ENCODE measurements around the gene RBMS1.
"Not testable (repeated sequence)": the region's sequence is repeated elsewhere in the genome, so short reads cannot be mapped to it uniquely, and the experiment has no call there.

The RBMS1 gene

DNA sequence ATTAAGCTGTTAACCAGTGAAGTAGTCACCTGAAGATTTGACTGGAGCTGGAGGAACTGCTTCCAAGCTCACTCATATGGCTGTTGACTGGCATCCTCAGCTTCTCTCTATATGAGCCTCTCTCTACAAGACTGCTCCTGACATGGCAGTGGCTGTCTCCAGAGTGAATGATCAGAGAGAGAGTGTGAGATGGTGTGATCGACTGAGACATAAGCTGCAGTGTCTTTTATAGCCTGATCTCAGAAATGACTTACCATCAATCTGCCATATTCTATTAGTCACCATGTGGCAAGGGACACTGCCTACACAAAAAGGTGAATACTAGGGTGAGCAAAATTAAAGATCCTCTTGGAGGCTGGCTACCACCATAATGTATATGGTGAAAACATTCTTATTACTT, 7.8 kb upstream of the RBMS1 start:
- DNase-seq (ENCODE audit: low read depth): no peak

DNA sequence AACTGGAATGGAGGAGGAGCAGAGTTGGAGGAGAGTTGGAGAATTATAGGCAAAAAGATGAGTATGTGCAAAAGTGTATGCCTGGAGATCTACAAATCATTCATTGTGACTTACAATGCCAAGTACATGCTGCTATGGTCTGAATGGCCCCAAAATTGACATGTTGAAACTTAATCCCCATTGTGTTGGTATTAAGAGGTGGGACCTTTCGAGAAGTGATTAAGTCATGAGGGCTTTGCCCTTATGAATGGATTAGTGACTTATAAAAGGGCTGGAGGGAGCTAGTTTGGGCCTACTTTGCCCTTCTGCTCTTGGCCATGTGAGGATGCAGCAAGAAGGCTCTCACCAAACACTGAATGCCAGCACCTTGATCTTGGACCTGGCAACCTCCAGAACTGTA, 6.3 kb upstream of the RBMS1 start:
- DNase-seq (ENCODE audit: low read depth): no peak

DNA sequence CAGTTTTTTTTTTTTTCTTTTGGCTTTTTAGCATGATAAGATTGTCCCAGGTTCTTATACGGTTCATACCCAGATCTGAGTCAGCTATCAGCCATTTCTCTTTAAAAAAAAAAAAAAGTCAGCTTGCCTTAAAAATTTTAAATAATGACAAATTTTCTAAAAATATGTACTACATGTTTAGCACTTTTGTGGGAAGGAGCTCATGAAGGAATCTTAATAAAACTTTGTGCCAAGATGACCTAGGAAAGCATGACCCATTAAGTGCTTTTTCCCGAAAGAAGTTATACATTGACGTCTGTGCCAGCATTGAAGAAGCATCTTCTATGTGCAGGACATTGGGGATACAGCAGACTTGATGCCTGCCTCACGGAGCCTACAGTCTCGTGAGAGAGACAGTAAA, 4.5 kb upstream of the RBMS1 start:
- DNase-seq (ENCODE audit: low read depth): no peak

DNA sequence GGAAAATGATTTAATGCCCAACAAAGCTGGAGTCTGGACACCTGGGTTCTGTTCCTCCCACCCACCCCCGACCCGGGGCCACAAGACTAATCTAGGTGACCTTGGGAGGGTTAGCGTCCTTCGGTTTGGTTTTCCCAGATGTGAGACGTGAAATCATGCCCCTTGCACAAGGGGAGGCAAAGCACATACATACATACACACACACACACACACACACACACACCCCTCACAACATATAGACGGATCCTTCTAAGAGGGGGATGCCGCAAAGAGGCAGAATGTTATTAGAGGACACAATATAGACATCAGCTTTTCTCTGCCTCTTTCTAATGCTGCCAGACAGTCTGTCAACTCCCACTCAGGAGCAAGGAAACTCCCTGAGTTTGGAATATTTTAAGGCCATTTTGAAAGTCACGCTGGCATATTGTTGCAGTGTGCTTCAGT, 616 bp upstream of the RBMS1 start:
- DNase-seq (ENCODE audit: low read depth): no peak

DNA sequence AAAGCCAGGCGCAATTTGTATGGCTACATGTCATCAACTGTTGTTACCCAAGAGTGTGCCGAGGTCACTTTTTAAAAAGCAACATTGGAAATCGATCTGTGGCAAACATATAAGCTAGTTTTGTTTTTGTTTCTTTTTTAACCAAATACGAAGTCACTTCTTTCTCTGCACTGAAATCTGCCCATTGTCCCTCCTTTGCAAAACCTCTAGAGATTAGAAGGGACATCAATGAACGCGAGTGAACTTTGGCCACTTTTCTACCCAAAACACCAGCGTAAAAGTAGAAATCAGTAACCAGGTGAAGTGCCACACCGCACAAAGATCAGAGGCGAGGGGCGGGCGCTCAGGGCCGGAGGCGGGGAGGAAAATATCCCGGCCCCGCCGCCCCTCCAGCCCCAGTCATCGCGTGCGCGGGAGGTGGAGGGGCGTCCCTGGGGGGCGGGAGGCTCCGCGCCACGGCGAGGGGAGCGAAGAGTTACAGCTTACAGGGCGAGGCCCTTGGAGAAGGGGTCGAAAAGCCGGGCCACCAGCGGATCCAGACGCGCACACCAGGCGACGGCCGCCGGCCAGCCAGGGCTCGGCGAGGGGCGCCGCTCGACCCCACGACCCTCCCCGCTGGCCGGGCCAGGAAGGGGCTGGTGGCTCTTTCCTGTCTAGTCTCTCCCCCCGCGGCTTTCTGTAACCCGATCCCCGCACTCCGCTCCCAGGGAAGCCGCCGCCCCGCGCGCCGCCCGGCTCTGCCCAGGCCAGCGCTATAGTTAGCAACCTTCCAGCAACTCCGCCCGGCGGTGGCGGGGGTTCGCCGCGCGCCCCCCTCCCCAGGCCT, 993 bp downstream of the RBMS1 start:
- peak; percentile 27 for DNase-seq (ENCODE audit: low read depth)

DNA sequence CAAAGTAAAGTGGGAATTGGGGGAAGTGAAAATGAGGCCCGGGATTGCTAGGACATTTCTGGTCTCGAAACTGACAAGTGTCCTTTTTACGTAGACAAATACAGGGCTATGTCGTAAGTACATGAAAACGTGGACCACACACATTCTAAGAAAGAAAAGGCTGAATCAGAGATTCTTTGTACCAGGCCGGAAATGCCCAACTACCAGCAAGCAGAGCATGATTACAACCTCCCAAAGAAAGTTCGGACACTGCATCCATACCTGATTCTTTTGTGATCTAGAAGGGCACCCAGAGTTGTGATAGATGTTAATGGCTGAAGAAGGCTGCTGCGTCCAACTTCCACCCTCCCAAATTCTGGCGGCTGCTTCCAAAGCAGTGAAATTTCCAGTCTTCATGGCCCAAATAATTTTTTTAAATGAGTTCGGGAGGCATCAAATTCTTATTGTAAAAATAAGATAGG, 1.7 kb downstream of the RBMS1 start:
- DNase-seq (ENCODE audit: low read depth): no peak

DNA sequence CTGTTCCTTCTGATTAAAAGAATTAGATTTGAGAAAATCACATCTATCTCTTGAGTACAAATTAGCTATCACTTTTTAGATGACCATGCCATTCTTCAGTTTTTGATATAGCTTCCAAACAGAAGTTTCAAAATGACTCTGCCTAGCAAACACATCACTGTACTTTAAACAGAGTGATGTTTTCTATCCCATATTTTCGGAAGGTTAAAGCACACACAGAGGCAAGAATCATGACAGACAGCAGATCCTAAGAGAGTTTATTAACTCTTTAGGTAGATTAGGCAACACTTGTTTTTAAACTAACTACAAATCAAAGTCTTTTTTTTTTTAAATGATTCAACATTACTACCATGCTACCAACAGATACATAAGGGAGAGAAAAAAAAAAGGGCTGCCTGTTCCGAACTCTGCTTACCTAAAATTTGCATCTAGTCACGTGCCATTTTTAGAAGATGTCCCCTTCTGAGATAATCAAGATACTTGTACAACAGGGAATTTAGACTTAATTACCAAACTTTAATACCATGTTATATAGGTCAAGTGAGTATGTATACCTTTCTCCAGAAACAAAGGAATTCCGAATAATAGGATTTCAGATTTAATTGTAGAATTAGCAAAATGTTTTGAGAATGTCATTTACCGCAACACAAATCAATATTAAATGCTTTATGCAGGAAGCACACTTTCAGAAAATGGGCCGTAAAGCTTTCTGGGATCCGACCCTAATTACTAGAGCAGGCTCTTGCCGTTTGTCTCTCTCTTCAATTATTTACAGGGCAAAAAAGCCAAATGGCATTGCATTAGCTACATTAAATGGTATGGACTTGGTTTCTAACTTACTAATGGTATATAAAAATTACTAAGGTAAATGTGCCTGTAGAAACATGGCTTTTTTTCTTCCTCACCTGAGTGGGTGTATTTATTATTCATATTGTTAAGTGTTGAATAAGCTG, 2.6 kb downstream of the RBMS1 start:
- no peak for DNase-seq (ENCODE audit: low read depth)

DNA sequence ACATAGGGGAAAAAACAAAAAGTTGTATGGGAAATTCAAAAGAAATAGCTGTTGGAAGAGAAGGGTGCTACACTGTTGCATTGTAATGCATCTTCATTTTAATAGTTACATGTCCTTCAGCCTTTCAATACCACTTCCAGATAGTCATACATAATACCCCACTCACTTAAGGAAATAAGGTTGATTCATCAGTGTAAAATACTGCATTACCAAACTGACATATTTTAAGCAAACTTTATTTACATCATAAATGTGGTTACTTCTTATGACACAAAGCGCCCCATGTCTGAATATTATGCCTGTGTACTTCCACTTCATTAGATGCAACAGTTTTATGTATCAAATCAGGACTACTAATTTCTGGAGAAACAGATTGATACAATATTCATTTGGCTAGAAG, 4.5 kb downstream of the RBMS1 start:
- no peak for DNase-seq (ENCODE audit: low read depth)

DNA sequence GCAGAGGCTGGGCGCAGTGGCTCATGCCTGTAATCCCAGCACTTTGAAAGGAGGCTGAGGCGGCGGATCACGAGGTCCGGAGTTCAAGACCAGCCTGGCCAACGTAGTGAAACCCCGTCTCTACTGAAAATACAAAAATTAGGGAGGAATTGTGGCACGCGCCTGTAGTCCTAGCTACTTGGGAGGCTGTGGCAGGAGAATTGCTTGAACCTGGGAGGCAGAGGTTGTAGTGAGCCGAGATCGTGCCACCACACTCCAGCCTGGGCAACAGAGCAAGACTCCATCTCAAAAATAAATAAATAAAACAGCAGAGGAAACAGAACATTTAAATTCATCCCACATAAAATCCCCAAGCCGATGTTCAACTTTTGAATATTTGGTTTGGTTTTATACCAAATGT, 5.3 kb downstream of the RBMS1 start:
- DNase-seq (ENCODE audit: low read depth): not testable (repeated sequence)

DNA sequence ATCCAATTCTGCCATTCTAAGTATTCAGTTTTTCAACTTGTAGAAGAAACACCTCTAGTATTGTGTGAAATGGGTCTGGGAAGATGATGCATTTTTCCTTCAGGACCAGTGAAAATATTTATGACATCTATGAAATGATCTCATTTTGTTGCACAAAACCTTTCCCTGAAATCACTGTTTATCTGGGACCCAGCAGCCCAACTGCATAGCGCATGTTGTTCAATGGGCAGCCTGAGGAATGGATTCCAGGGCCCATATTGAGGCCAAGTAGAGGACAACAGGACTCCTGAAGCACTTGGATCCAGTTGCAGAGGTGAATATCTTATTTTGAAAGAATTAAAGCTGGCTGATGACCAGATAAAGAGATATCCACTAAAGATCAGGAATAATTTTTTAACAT, 7.3 kb downstream of the RBMS1 start:
- no peak for DNase-seq (ENCODE audit: low read depth)

DNA sequence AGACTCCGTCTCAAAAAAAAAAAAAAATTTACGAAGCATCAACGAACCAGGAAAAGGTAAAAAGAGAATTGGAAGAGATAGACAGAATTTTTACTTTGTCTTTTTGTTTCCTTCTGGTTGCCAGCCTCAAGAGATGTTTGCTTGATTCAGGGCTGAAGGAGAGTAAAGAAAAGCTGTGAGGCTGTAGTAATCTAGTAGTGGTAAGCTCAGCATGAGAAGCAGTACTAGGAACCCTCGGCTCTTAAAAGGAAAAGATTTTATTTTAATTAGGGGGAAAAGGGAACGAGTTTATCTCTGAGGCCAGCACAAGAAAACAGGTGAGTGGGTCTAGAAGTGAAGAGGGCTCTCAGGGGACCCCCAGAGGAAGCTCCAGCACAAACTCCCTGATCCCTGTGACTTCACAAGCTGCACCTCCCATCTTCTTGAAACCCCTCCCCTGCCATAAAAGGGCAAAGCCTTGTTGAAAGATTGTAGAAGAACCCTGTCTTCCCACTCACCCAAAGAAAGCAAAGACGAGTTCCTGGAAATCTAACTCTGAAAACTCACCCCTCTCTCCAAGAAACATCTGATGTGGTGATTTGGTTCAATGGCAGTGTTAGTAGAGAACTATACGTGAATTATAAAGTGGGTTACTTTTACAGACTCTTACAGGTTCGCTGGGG, 8.6 kb downstream of the RBMS1 start:
- no peak for DNase-seq (ENCODE audit: low read depth)

DNA sequence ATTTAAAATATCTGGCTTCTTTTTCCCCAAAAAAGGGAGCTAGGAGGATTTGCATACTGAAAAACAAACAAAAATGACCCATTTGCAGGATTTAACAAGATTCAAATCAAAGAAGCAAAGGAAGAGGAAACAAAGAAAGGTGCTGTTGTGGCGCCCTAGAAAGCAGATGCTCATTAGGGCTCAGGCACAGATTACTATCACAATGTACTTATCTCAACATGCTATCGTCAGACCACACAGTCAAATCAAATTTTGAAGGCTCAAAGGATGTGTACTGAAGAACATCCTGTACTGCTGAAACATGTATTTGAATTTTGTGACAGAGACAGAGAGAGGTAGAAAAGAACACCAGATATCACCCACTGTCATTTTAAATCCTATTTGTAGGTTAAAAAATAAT, 10.9 kb downstream of the RBMS1 start:
- no peak for DNase-seq (ENCODE audit: low read depth)

DNA sequence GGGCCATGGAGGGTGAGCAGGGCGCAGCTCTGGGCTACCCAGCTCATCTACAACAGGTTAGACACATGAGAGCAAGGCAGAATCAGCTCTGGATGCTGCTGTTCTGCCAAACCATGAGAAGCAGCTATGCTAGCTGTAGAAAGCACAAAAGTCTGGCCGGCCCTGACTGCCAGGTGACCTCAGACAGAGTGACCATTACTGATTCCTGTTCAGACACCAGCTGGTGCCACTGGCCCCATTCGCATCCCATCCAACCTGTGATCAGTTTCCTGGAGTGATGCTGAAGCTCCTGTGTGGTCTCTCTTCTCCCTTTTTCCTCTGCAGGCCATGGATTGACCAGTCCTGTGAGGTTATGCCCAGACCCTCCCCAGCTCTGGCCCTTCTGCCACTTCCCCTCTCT, 14.3 kb downstream of the RBMS1 start:
- DNase-seq (ENCODE audit: low read depth): no peak

DNA sequence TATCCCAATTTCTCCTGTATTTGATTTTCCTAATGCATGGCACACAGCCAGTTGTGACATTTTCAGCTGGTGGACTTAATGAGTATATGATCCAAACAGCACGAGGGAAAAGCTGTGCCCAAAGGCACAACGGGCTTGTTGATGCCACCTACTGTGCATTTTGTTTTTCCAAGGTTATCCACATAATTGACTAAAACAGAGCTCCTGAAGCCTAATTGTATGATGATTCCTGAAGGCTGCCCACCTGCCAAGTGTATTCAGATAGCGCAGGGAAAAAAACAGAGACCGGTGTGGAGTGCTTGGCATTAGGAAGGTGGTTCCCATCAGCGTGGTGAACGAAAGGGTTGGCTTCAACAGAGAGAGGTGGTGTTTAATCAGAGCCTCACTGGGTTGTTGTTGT, 14.9 kb downstream of the RBMS1 start:
- no peak for DNase-seq (ENCODE audit: low read depth)

DNA sequence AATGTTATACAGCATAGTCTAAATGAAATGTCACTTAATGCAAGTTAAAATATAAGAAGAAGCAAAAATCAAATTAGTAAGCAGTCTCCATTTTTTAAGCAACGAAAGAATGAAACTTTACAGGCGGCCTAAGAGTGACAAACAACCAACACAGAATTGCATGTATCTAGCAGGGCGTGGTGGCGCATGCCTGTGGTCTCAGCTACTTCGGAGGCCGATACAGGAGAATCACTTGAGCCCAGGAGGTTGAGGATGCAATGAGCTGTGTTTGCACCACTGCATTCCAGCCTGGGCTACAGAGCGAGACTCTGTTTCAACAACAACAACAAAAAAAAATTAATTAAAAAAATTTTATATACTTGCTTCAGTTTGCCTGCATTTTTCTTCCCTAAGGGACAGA, 16.6 kb downstream of the RBMS1 start:
- no peak for DNase-seq (ENCODE audit: low read depth)

DNA sequence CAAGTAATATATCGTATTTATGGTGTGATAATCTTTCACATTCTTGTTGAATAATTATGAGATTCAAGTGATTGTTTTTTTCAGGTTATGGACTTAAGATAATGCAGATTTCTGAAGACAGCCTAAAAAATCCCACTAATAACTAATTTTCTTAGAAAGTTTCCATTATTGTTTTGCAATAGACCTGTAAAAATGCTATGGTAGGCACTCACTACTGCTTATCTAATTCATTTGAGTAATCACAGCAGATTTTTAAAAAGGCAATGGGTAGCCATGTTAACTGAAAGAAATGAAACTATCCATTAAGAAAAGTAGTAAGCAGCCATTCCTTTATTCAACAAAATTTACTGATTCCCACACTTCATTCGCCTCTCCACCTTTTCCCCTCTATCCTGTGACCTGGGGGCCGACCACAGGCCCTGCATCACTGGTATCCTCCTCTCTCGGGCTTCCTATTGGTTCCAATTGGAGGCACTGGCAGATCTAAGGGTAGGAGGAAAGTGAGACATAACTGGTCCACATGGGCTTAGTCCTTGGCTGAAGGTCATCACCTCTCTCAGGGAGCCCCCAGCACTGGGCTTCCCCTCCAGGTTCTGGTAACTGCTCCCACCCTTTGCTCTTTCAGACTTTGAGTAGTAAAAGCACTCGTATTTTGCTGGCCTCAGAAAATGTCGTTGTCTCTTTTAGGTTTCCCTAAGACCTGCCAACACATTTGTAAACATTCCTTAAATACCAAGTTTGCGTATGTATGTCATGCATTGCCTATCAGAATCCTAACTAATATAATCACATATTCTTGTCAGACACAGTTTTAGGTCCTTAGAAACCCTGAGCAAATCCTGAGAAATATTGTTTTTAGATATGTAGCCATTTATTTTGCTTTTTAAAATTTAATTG, 18.5 kb downstream of the RBMS1 start:
- DNase-seq (ENCODE audit: low read depth): no peak

DNA sequence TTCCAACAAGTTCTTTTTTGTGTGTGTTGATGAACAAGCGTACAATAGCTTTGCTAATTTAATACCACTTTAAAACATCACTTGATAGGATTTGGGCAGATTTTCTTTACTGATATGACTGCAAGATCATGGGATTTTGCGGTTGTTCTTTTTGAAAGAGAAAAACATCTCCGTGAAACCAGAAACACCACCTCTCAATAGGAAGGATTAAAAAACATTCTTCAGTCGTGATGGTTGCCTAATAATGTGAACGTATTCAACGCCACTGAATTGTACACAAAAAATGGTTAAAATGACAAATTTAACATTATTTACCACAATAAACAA, 19.3 kb downstream of the RBMS1 start:
- DNase-seq (ENCODE audit: low read depth): no peak

DNA sequence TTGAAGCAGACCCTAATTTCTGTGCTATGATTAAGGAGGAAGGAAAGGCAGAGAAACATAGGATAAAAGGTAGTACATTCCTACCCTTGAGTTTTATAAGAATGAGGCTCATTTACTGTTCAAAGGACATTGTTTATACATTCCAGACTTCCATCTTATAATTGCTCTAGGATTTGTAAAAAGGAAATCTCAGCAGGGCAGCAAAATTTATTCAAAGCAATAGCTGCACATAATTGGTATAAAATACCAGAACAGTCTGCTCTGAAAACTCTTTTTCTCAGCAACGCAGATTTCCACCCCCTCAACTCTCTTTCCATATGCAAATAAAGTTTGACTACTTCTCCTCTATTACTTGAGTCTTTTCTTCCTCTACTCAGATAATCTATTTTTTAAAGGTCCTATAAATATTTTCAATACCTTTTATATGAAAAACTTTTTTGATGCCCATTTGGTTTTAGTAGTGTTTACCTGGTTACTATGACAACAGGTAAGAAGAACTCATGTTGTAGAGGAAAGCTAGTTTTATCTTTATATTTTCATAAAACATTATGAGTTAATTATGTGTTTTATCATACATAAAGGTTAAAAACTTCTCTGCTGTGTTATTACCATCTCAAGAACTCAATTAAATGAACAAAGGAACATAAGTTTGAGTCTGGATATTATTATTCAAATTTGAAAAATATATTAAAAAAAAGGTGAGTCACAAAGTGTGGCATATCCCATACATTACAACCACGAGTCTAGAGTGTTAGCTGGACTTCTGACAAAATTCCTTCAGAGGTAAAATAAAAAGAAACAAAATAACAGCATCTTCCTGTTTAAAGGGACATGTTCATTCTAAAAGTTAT, 19.9 kb downstream of the RBMS1 start:
- DNase-seq (ENCODE audit: low read depth): no peak

DNA sequence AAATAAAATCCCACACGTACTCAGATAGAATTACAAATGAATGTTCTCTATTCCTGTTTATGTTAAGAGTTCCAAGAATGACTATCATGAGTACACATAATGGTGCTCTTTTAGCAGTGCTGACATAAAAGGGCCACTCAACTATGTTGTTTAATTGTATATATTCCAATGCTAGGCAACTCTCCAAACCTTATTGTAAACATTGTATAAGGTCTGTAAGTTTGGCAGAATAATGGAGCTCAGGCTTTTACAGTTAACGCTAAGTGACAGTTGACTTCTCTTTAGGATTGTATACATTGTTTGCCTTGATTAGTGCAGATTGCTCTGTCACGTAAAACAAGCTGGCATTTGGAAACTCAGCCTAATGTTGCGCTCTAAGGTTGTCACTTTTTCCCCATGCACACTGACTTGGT, 20.8 kb downstream of the RBMS1 start:
- DNase-seq (ENCODE audit: low read depth): no peak

DNA sequence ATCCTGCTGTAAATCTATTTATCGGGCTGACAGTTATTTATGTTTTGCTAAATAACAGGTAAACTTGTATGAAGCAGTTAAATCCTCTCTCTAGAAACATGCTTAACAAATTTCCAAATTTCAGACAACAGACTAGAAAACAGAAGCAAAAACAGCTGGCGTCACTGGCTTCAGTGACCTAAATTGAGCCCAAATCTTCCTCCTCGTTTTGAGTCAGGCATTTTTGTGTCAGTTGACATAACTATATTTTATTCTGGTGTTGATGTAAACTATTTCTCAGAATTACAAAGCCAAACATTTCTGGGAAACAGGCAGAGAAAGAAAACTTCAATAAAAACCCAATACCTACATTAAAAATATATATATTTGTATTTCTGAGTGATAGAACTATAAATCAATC, 21.7 kb downstream of the RBMS1 start:
- DNase-seq (ENCODE audit: low read depth): no peak

Measured in stimulated activated CD8-positive, alpha-beta memory T cell treated with anti-CD3 and anti-CD28 coated beads, Interleukin-15, amount 100 ng/mL, for 1 hour (primary cell).